GM12878 (cell line): ENCODE data around the gene TRIM62. TPM values are rescaled to one million over a fixed set of nuclear protein-coding genes. Genes with fewer than 3 reads are reported as not detected.

Experiments used
- ATAC-seq: fragments of 200-7000 bp; cut with Tn5 transposase; 3 replicates; pipeline ENCODE4 v1.9.1; 2020; ENCODE audit warnings: mild to moderate bottlenecking, moderate library complexity
- BruUV-seq: library from RNA; stranded (reverse); fragments of 400-500 nt; replicated peaks from 2 replicates; lab custom pipeline; 2021; lab: Mats Ljungman, UMichigan
- CTCF ChIA-PET: fragments of 300-600 bp; sonication (Branson Sonifier 250); formaldehyde crosslinking; extraction: SDS; loops from one replicate; lab custom pipeline; 2021; ENCODE audit warnings: inconsistent platforms; lab: Yijun Ruan, JAX
- POLR2A ChIA-PET: fragments of 350-600 bp; formaldehyde crosslinking; extraction: SDS; loops from one replicate; lab custom pipeline; 2021; ENCODE audit warnings: inconsistent platforms; lab: Charles Lee
- RAD21 ChIA-PET: fragments of 300-600 bp; sonication (Branson Sonifier 250); formaldehyde crosslinking; loops from one replicate; lab custom pipeline; 2023; ENCODE audit warnings: antibody characterized with exemption; ENCODE audit not compliant: unreplicated experiment; lab: Charles Lee
- SMC1A ChIA-PET: fragments of 300-600 bp; sonication (Branson Sonifier 250); formaldehyde crosslinking; loops from one replicate; lab custom pipeline; 2023; ENCODE audit not compliant: unreplicated experiment, uncharacterized antibody; lab: Charles Lee
- DNase-seq: peaks from one replicate; pipeline ENCODE4 v3.0.0-alpha.2; 2011; ENCODE audit warnings: low read depth, low spot score
- FAIRE-seq: peaks from 3 replicates; lab custom pipeline; 2011; peaks lifted over from hg19 to GRCh38; lab: Jason Lieb, UNC
- H2AFZ ChIP-seq: 2 replicates; pipeline ENCODE4 v1.6.0; 2011; ENCODE audit warnings: low read depth, low read length, control low read depth; ENCODE audit not compliant: control insufficient read depth
- H3K27ac ChIP-seq: 2 replicates; pipeline ENCODE4 v1.5.1; 2011; ENCODE audit warnings: control low read depth; ENCODE audit not compliant: control insufficient read depth, insufficient read depth
- H3K27me3 ChIP-seq, 2 experiments: replicated peaks in 1 of 2; 2 replicates each; pipeline versions ENCODE4 v1.6.0 to v1.6.1; 2011; ENCODE audit warnings: low read length in 1 of 2; ENCODE audit not compliant: control insufficient read depth in 2 of 2, insufficient read depth in 2 of 2
- H3K36me3 ChIP-seq, 2 experiments: 2 replicates each; pipeline ENCODE4 v1.5.1; 2011; ENCODE audit warnings: low read length in 1 of 2; ENCODE audit not compliant: control insufficient read depth in 2 of 2, insufficient read depth in 2 of 2
- H3K4me1 ChIP-seq: 2 replicates; pipeline ENCODE4 v1.6.1; 2011; ENCODE audit warnings: mild to moderate bottlenecking, low read length, moderate library complexity, mixed read lengths; ENCODE audit not compliant: control insufficient read depth, insufficient read depth
- H3K4me2 ChIP-seq: 2 replicates; pipeline ENCODE4 v1.6.0; 2011; ENCODE audit warnings: control low read depth; ENCODE audit not compliant: control insufficient read depth, insufficient read depth
- H3K4me3 ChIP-seq: fragments of 200-600 bp; sonication (generic); 2 replicates; pipeline ENCODE4 v1.5.1; 2016
- H3K79me2 ChIP-seq: 2 replicates; pipeline ENCODE4 v1.6.0; 2011; ENCODE audit warnings: low read length; ENCODE audit not compliant: control insufficient read depth, insufficient read depth
- H3K9ac ChIP-seq: 2 replicates; pipeline ENCODE4 v1.8.0; 2011; ENCODE audit warnings: low read length, control low read depth, mixed read lengths; ENCODE audit not compliant: control insufficient read depth, insufficient read depth
- H3K9me3 ChIP-seq: replicated peaks from 3 replicates; pipeline ENCODE4 v1.5.1; 2011; ENCODE audit warnings: mild to moderate bottlenecking, low read length; ENCODE audit not compliant: control insufficient read depth, insufficient read depth
- H4K20me1 ChIP-seq: 2 replicates; pipeline ENCODE4 v1.6.0; 2011; ENCODE audit not compliant: control insufficient read depth, insufficient read depth
- BACH1 ChIP-seq: fragments of 450-650 bp; IDR thresholded peaks from 2 replicates; pipeline ENCODE4 v1.6.1; 2017; ENCODE audit warnings: mild to moderate bottlenecking, borderline replicate concordance
- CBX5 ChIP-seq: sonication (generic); IDR thresholded peaks from 2 replicates; pipeline ENCODE4 v1.6.1; 2016; ENCODE audit warnings: low read depth, moderate library complexity, mild to moderate bottlenecking, inconsistent platforms
- CHD1 ChIP-seq: IDR thresholded peaks from 2 replicates; pipeline ENCODE4 v1.6.1; 2012; ENCODE audit warnings: low read depth, low read length, improper control_type of control experiment
- ETV6 ChIP-seq, 2 experiments: fragments of 450-650 bp in 1 of 2; IDR thresholded peaks in 1 of 2; conservative IDR thresholded peaks in 1 of 2; 2 replicates each; pipeline ENCODE4 v1.6.1; 2014; ENCODE audit warnings: antibody characterized with exemption in 1 of 2, borderline replicate concordance in 1 of 2, low read depth in 1 of 2, mild to moderate bottlenecking in 1 of 2, moderate library complexity in 1 of 2
- MYC ChIP-seq: IDR thresholded peaks from 2 replicates; pipeline ENCODE4 v1.6.1; 2011; ENCODE audit warnings: mild to moderate bottlenecking, low read length, moderate library complexity, inconsistent platforms; ENCODE audit not compliant: insufficient read depth, insufficient replicate concordance, insufficient read length, severe bottlenecking
- NFXL1 ChIP-seq: fragments of 450-650 bp; IDR thresholded peaks from 2 replicates; pipeline ENCODE4 v1.6.1; 2017; ENCODE audit warnings: antibody characterized with exemption, mild to moderate bottlenecking, borderline replicate concordance
- NR2C2 ChIP-seq: IDR thresholded peaks from 2 replicates; pipeline ENCODE4 v1.6.1; 2011; ENCODE audit warnings: borderline replicate concordance, low read depth; ENCODE audit not compliant: control insufficient read depth, insufficient read length
- SUPT20H ChIP-seq: IDR thresholded peaks from 2 replicates; pipeline ENCODE4 v1.6.1; 2011; ENCODE audit warnings: low read depth, mild to moderate bottlenecking, low read length, moderate library complexity, borderline replicate concordance; ENCODE audit not compliant: control insufficient read depth
- TBL1XR1 ChIP-seq: IDR thresholded peaks from 2 replicates; pipeline ENCODE4 v1.6.1; 2012; ENCODE audit warnings: low read depth, low read length, improper control_type of control experiment
- WGBS: methylation state at CpG from one replicate; pipeline ENCODE4 v1.1.6; 2016; ENCODE audit warnings: low lambda C conversion rate; ENCODE audit not compliant: insufficient replicate concordance, insufficient coverage; ENCODE audit errors: missing lambda C conversion rate; 5-methylcytosine and 5-hydroxymethylcytosine counted together
- in situ Hi-C: fragments of 300-500 bp; cut with MboI; formaldehyde crosslinking; loops from 9 replicates; pipeline ENCODE4 v1.14.3; 2018; ENCODE audit warnings: mixed read lengths
- intact Hi-C: fragments of 100-400 bp; cut with micrococcal nuclease; formaldehyde crosslinking; loops from one replicate; pipeline ENCODE4 v1.14.2; 2022; ENCODE audit not compliant: unreplicated experiment
- polyA plus RNA-seq, 11 experiments: library from polyadenylated mRNA; depleted of rRNA in 4 of 11; unstranded in 6 of 11; stranded (reverse) in 5 of 11; fragments of >200 nt; fragmentation: Nextera tagmentation in 4 of 11; fragmentation: Illumina TruSeq in 1 of 11; extraction: Ambion mirVana in 4 of 11; extraction: Trizol in 1 of 11; gene quantifications; 1 replicate in 1 of 11; 2 replicates in 10 of 11; pipeline versions ENCODE4 v1.2.1 to v1.2.3, GENCODE V29; 2011 to 2016; ENCODE audit warnings: inconsistent platforms in 2 of 11, missing spikeins in 2 of 11, low read depth in 1 of 11
- total RNA-seq, 4 experiments: library from RNA; depleted of rRNA in 3 of 4; stranded (reverse); fragments of >200 nt in 3 of 4; fragmentation: Illumina TruSeq in 1 of 4; extraction: Trizol in 1 of 4; gene quantifications; 2 replicates each; pipeline versions ENCODE4 v1.2.1 to v1.2.3, GENCODE V29; 2013 to 2021
- TF ChIP-seq, protein P1 (sequence below): IDR thresholded peaks from 2 replicates; pipeline ENCODE4 v1.6.1; 2011; ENCODE audit warnings: mild to moderate bottlenecking, low read depth, low read length, moderate library complexity; ENCODE audit not compliant: insufficient replicate concordance

TRIM62 gene
- total and polyA plus RNA-seq, 10 of the 15 experiments (the other 5 are each of a cell fraction or from before 2014, with no cell fraction given), result 0.52 to 4.2 (median 1.9) TPM

DNA sequence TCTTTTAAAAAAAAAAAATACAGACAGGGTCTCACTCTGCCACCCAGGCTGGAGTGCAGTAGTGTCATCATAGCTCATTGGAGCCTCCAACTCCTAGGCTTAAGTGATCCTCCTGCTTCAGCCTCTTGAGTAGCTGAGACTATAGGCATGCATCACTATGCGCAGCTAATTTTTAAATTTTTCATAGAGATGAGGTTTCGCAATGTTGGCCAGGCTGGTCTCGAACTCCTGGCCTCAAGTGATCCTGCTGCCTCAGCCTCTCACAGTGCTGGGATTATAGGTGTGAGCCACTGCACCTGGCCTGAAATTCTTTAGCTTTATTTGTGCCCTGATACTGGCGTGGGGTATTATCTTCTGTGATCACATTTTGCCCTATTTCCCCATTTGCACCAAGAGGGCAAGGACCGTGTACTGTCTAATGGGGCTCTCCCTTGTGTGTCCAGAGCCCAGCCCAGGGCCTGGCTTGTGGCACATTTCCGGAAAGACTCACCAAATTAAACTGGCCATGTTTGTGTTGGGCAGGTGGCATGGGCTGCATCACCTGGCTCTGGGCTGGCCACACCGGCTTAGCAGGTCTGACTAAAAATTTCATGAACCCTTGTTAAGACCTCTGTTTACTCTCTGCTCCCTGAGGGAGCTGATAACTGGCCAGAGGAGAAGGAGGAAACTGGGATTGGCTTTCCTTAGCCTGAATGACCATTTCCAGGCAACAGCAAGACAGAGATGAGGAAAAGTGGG, 32.2 kb downstream of the TRIM62 start:
- RAD21 ChIA-PET, result interaction anchor here (1.3 kb wide), 1 partner anchor 22 kb away, joined by 3 read pairs; no protein-coding TSS in a partner anchor
- H3K9me3 ChIP-seq, result no peaks in the 10 kb centered on the region
- H3K9ac ChIP-seq, result no peak overlapping the region
- H4K20me1 ChIP-seq, result no peaks in the 10 kb centered on the region
- 76% methylated on average over 7 of the region's 7 CpGs for WGBS
- no peak overlapping the region for H2AFZ ChIP-seq
- in situ Hi-C loops (no loop called here), intact Hi-C loops (no loop called here)
- no peak overlapping the region for H3K4me2 ChIP-seq
- H3K79me2 ChIP-seq, result no peaks in the 10 kb centered on the region
- TF ChIP-seq MYC (no peak), BACH1 (no peak)
- TF ChIP-seq, protein P1, sequence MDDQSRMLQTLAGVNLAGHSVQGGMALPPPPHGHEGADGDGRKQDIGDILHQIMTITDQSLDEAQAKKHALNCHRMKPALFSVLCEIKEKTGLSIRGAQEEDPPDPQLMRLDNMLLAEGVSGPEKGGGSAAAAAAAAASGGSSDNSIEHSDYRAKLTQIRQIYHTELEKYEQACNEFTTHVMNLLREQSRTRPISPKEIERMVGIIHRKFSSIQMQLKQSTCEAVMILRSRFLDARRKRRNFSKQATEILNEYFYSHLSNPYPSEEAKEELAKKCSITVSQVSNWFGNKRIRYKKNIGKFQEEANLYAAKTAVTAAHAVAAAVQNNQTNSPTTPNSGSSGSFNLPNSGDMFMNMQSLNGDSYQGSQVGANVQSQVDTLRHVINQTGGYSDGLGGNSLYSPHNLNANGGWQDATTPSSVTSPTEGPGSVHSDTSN, result no peak
- no peak overlapping the region for H3K27ac ChIP-seq
- POLR2A ChIA-PET, result no interaction called here
- H3K36me3 ChIP-seq, result no peaks in the 10 kb centered on the region; a peak in 1 of 4 replicates
- no peak overlapping the region for H3K4me3 ChIP-seq
- no peak for ATAC-seq
- BruUV-seq, result no TSS peak
- FAIRE-seq, result no peak
- H3K4me1 ChIP-seq, result no peaks in the 10 kb centered on the region
- DNase-seq, result no peak
- H3K27me3 ChIP-seq, result no peaks in the 10 kb centered on the region
- SMC1A ChIA-PET, result no interaction called here
- CTCF ChIA-PET, result interaction anchor here (0.6 kb wide), 1 partner anchor 1876 kb away, joined by 3 read pairs; no protein-coding TSS in a partner anchor

DNA sequence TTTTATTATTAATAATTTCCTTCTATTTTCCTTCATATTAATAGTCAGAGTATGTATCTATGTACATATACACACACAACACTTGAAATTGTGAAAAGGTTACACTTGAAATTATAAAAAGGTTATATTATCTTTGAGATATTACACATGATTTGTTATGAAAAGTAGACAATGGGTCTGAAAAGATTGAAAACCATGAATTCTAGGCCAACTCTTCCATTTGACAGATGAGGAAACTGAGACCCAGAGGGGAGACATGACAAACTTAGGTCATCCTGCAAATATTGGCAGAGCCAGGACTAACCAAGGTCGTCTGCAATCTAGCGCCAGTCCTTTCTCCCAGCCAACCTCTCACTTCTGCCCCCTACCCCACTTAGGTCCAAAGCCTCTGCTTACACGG, 33.2 kb downstream of the TRIM62 start:
- no TSS peak for BruUV-seq
- H3K79me2 ChIP-seq, result no peaks in the 10 kb centered on the region
- ChIA-PET SMC1A (no interaction called here), RAD21 (no interaction called here), CTCF (interaction anchor here (1.2 kb wide), 1 partner anchor 52 kb away, joined by 3 read pairs; no protein-coding TSS in a partner anchor), POLR2A (no interaction called here)
- in situ Hi-C loops (no loop called here), intact Hi-C loops (no loop called here)
- no peak for DNase-seq
- no peak overlapping the region for H3K27ac ChIP-seq
- no peak overlapping the region for H3K9ac ChIP-seq
- H3K4me1 ChIP-seq, result no peaks in the 10 kb centered on the region
- no peak for FAIRE-seq
- H4K20me1 ChIP-seq, result no peaks in the 10 kb centered on the region
- WGBS, result 59% methylated on average over 3 of the region's 3 CpGs
- H3K9me3 ChIP-seq, result no peaks in the 10 kb centered on the region
- H2AFZ ChIP-seq, result no peak overlapping the region
- no peak overlapping the region for H3K4me2 ChIP-seq
- H3K36me3 ChIP-seq, result no peaks in the 10 kb centered on the region; a peak in 1 of 4 replicates
- H3K27me3 ChIP-seq, result no peaks in the 10 kb centered on the region
- no peak overlapping the region for H3K4me3 ChIP-seq
- ATAC-seq, result no peak
- TF ChIP-seq CBX5 (no peak), NR2C2 (no peak), BACH1 (no peak), CHD1 (no peak), SUPT20H (no peak), TBL1XR1 (no peak), NFXL1 (no peak), ETV6 (conservative IDR thresholded peaks at IDR 0.05 in 1 of 2, IDR thresholded peaks at IDR 0.05 in 1 of 2; ENCODE audit: borderline replicate concordance in 1 of 2, low read depth in 1 of 2) (no peak)
- TF ChIP-seq, protein P1, result no peak
